Measurements from ENCODE around the gene SALL3. TPM values are rescaled to one million over a fixed set of nuclear protein-coding genes. Genes with fewer than 3 reads are reported as not detected.

The SALL3 gene
- total and polyA plus RNA-seq, 2 of the 4 experiments (the other 2 are of a cell fraction) = not detected

DNA sequence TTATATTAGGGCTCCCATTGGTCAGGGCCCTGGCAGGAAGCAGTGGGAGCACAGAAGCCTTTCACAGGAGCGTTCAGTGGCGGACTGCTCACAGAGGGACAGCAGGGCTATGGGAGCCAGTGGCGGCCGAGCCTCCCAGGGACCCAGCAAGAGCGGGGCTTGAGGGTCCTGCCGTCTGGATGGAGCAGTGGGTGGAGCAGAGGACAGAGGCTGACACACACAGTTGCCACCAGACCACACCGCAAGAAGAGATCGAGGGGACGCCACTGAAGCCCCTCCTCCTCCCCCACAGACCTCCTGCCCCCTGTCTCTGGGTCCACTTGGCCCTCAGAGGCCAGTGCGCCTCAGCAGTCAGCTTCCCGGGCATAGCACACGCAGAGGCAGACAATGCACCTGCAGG, 39.3 kb downstream of the SALL3 start:
- no peak overlapping the region for H3K4ac ChIP-seq (ENCODE audit: low read depth, low read length)
- H2AFZ ChIP-seq (replicated peaks; ENCODE audit: low read length, poor library complexity) = no peak overlapping the region
- H3K27me3 ChIP-seq (ENCODE audit: control insufficient read depth, insufficient read depth, low read length) = no peaks in the 10 kb centered on the region
- H3K79me1 ChIP-seq (ENCODE audit: low read depth in 1 of 2, low read length in 2 of 2) = no peaks in the 10 kb centered on the region
- dilution Hi-C loops (cut with HindIII; ENCODE audit: low sequenced_read_pairs, unreplicated experiment) (no loop called here), in situ Hi-C loops (cut with MboI; ENCODE audit: low sequenced_read_pairs) (no loop called here), intact Hi-C loops (cut with micrococcal nuclease) (no loop called here)
- no peak overlapping the region for H2AK5ac ChIP-seq (ENCODE audit: low read depth, low read length)
- no peak overlapping the region for H3K9ac ChIP-seq (ENCODE audit: low read depth, low read length)
- no peak overlapping the region for H3K18ac ChIP-seq (ENCODE audit: low read depth, low read length)
- H3K14ac ChIP-seq (replicated peaks; ENCODE audit: low read depth, low read length) = no peak overlapping the region
- no peak overlapping the region for H2BK5ac ChIP-seq (ENCODE audit: low read depth, low read length, poor library complexity, severe bottlenecking)
- no peak overlapping the region for H2AK9ac ChIP-seq (replicated peaks; ENCODE audit: low read depth, low read length, poor library complexity)
- no peak overlapping the region for H3K56ac ChIP-seq (ENCODE audit: extremely low read depth, insufficient read depth, low read length)
- H2BK120ac ChIP-seq (ENCODE audit: low read depth, low read length) = no peak overlapping the region
- no peak for DNase-seq
- H4K8ac ChIP-seq (ENCODE audit: low read depth in 2 of 2, low read length in 2 of 2) = no peak overlapping the region
- H3K23ac ChIP-seq (ENCODE audit: low read depth, low read length) = no peak overlapping the region
- H4K20me1 ChIP-seq (ENCODE audit: insufficient read depth, low read length) = no peaks in the 10 kb centered on the region
- H3K9me3 ChIP-seq (ENCODE audit: control insufficient read depth, insufficient read depth, low read length) = peaks cover 6% of the 10 kb centered on the region; the same call in 1 of the 2 replicates
- ChIA-PET POLR2A (ENCODE audit: unreplicated experiment) (no interaction called here), CTCF (no interaction called here)
- no TSS peak for BruUV-seq (replicated peaks)
- TF ChIP-seq RCOR1 (IDR thresholded peaks at IDR 0.05; ENCODE audit: insufficient replicate concordance, low read length) (no peak), CHD1 (IDR thresholded peaks at IDR 0.05; ENCODE audit: low read depth, low read length) (no peak), MXI1 (IDR thresholded peaks at IDR 0.05; ENCODE audit: borderline replicate concordance, low read depth, low read length) (no peak), RFX5 (IDR thresholded peaks at IDR 0.05; ENCODE audit: low read depth, low read length) (no peak), MAZ (IDR thresholded peaks at IDR 0.05; ENCODE audit: borderline replicate concordance, low read depth, low read length) (no peak), SMC3 (IDR thresholded peaks at IDR 0.05; ENCODE audit: low read depth, low read length) (no peak), FOS (IDR thresholded peaks at IDR 0.05; ENCODE audit: low read depth, low read length) (no peak), RAD21 (IDR thresholded peaks at IDR 0.05; ENCODE audit: low read length) (no peak), BHLHE40 (IDR thresholded peaks at IDR 0.05; ENCODE audit: low read depth, low read length) (no peak), CEBPB (IDR thresholded peaks at IDR 0.05; ENCODE audit: low read depth, low read length) (no peak)
- TF ChIP-seq, protein P1, sequence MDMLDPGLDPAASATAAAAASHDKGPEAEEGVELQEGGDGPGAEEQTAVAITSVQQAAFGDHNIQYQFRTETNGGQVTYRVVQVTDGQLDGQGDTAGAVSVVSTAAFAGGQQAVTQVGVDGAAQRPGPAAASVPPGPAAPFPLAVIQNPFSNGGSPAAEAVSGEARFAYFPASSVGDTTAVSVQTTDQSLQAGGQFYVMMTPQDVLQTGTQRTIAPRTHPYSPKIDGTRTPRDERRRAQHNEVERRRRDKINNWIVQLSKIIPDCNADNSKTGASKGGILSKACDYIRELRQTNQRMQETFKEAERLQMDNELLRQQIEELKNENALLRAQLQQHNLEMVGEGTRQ (IDR thresholded peaks at IDR 0.05; ENCODE audit: low read depth, low read length) = no peak
- TF ChIP-seq, protein P2, sequence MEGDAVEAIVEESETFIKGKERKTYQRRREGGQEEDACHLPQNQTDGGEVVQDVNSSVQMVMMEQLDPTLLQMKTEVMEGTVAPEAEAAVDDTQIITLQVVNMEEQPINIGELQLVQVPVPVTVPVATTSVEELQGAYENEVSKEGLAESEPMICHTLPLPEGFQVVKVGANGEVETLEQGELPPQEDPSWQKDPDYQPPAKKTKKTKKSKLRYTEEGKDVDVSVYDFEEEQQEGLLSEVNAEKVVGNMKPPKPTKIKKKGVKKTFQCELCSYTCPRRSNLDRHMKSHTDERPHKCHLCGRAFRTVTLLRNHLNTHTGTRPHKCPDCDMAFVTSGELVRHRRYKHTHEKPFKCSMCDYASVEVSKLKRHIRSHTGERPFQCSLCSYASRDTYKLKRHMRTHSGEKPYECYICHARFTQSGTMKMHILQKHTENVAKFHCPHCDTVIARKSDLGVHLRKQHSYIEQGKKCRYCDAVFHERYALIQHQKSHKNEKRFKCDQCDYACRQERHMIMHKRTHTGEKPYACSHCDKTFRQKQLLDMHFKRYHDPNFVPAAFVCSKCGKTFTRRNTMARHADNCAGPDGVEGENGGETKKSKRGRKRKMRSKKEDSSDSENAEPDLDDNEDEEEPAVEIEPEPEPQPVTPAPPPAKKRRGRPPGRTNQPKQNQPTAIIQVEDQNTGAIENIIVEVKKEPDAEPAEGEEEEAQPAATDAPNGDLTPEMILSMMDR (conservative IDR thresholded peaks at IDR 0.05; ENCODE audit: low read depth, low read length) = no peak
- TF ChIP-seq, protein P3, sequence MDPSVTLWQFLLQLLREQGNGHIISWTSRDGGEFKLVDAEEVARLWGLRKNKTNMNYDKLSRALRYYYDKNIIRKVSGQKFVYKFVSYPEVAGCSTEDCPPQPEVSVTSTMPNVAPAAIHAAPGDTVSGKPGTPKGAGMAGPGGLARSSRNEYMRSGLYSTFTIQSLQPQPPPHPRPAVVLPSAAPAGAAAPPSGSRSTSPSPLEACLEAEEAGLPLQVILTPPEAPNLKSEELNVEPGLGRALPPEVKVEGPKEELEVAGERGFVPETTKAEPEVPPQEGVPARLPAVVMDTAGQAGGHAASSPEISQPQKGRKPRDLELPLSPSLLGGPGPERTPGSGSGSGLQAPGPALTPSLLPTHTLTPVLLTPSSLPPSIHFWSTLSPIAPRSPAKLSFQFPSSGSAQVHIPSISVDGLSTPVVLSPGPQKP (IDR thresholded peaks at IDR 0.05; ENCODE audit: borderline replicate concordance, low read depth, low read length) = no peak
- no peaks in the 10 kb centered on the region for H3K36me3 ChIP-seq (ENCODE audit: control insufficient read depth, insufficient read depth, low read length)
- no peak overlapping the region for H4K5ac ChIP-seq (ENCODE audit: low read depth, low read length)
- 57% methylated on average over 3 of the region's 12 CpGs; no CpG with 5 or more reads in 1 of the 2 experiments for WGBS, 2 experiments (ENCODE audit: extremely low coverage in 2 of 2, insufficient read length in 1 of 2)
- no peak overlapping the region for H3K4me3 ChIP-seq (ENCODE audit: insufficient read depth, low read depth, low read length)
- no peak overlapping the region for H3K4me2 ChIP-seq (ENCODE audit: low read depth, low read length)
- no peak overlapping the region for H3K27ac ChIP-seq (ENCODE audit: insufficient read depth, low read length)
- H3K9me1 ChIP-seq (ENCODE audit: insufficient read depth, low read length) = no peaks in the 10 kb centered on the region
- H3K4me1 ChIP-seq (ENCODE audit: control insufficient read depth, insufficient read depth, low read length) = no peaks in the 10 kb centered on the region
- no peak overlapping the region for H4K91ac ChIP-seq (ENCODE audit: insufficient read depth, low read depth, low read length)
- no peak for ATAC-seq (ENCODE audit: low read depth)
- no peak overlapping the region for H2BK20ac ChIP-seq (ENCODE audit: low read depth, low read length)
- H2BK15ac ChIP-seq (ENCODE audit: low read depth, low read length) = no peak overlapping the region
